ENCODE measurements around the gene ARHGAP25.

- TF ChIP-seq CEBPB (IDR thresholded peaks at IDR 0.05; ENCODE audit: low read depth) (no peak), SIN3A (IDR thresholded peaks at IDR 0.05; ENCODE audit: low read depth) (no peak), POLR2A (IDR thresholded peaks at IDR 0.05; ENCODE audit: borderline replicate concordance, extremely low read depth, insufficient read depth, insufficient read length) (no peak), CTCF (IDR thresholded peaks at IDR 0.05 in 2 of 3, conservative IDR thresholded peaks at IDR 0.05 in 1 of 3; ENCODE audit: borderline replicate concordance in 1 of 3, insufficient read depth in 1 of 3, low read depth in 2 of 3, low read length in 2 of 3) (no peak), POLR2AphosphoS5 (IDR thresholded peaks at IDR 0.05; ENCODE audit: low read depth, low read length) (no peak), ELF1 (IDR thresholded peaks at IDR 0.05; ENCODE audit: borderline replicate concordance, low read depth) (no peak), SP1 (IDR thresholded peaks at IDR 0.05; ENCODE audit: low read depth) (no peak), EZH2 (IDR thresholded peaks at IDR 0.05) (no peak), ZBTB33 (IDR thresholded peaks at IDR 0.05; ENCODE audit: extremely low read depth, insufficient replicate concordance, low read length) (no peak), ATF3 (IDR thresholded peaks at IDR 0.05) (no peak), RAD21 (IDR thresholded peaks at IDR 0.05; ENCODE audit: low read depth) (no peak), EZH2phosphoT487 (IDR thresholded peaks at IDR 0.05; ENCODE audit: borderline replicate concordance) (no peak), TCF7L2 (IDR thresholded peaks at IDR 0.05; ENCODE audit: borderline replicate concordance, extremely low read depth, insufficient read depth, insufficient read length) (no peak)
Measured at GRCh38 chr2:68738906-68739594, 4.4 kb downstream of the ARHGAP25 start.
